ENCODE results near the gene COA5. TPM values are rescaled to one million over a fixed set of nuclear protein-coding genes. Genes with fewer than 3 reads are reported as not detected.

Gene COA5
- total and polyA plus RNA-seq, 7 donors = 22.5 to 58.5 (median 33.2) TPM

- DNase-seq = no peak
- H3K4me1 ChIP-seq = no peaks in the 10 kb centered on the region
- H3K36me3 ChIP-seq (ENCODE audit: insufficient read depth in 1 of 2, low read depth in 1 of 2) = peaks cover 2 to 89% of the 10 kb centered on the region in 2 donors
- no peak for ATAC-seq
- no peaks in the 10 kb centered on the region for H3K27me3 ChIP-seq (ENCODE audit: insufficient read depth in 3 of 3, low read length in 2 of 3)
- H3K4me3 ChIP-seq = no peak overlapping the region
- intact Hi-C loops (cut with DNase I) = loop anchor here in 1 of 2 donors (5.0 kb wide), 1 partner anchor 32 kb away; no protein-coding TSS in a partner anchor
- no peaks in the 10 kb centered on the region for H3K9me3 ChIP-seq
- WGBS, 3 donors = 88 to 94% (median 92%) methylated on average over 13 of the region's 13 CpGs
- TF ChIP-seq, protein P1, sequence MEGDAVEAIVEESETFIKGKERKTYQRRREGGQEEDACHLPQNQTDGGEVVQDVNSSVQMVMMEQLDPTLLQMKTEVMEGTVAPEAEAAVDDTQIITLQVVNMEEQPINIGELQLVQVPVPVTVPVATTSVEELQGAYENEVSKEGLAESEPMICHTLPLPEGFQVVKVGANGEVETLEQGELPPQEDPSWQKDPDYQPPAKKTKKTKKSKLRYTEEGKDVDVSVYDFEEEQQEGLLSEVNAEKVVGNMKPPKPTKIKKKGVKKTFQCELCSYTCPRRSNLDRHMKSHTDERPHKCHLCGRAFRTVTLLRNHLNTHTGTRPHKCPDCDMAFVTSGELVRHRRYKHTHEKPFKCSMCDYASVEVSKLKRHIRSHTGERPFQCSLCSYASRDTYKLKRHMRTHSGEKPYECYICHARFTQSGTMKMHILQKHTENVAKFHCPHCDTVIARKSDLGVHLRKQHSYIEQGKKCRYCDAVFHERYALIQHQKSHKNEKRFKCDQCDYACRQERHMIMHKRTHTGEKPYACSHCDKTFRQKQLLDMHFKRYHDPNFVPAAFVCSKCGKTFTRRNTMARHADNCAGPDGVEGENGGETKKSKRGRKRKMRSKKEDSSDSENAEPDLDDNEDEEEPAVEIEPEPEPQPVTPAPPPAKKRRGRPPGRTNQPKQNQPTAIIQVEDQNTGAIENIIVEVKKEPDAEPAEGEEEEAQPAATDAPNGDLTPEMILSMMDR (IDR thresholded peaks at IDR 0.05) = no peak
- H3K27ac ChIP-seq = no peak overlapping the region
These were observed 38.4 kb downstream of the COA5 start for GRCh38 chr2:98569915-98570314.

- ATAC-seq (peak in 3 of 4 donors; percentile 44 to 63 (median 56)), DNase-seq (peak in 1 of 2 donors; percentile 39)
- peaks cover 2 to 89% of the 10 kb centered on the region in 2 donors for H3K36me3 ChIP-seq (ENCODE audit: insufficient read depth in 1 of 2, low read depth in 1 of 2)
- H3K9me3 ChIP-seq = no peaks in the 10 kb centered on the region
- H3K4me3 ChIP-seq = no peak overlapping the region
- H3K4me1 ChIP-seq = no peaks in the 10 kb centered on the region
- 68 to 73% (median 71%) methylated on average over 19 of the region's 19 CpGs for WGBS, 3 donors
- TF ChIP-seq, protein P1 (IDR thresholded peaks at IDR 0.05) = peak; percentile 75
- H3K27ac ChIP-seq = no peak overlapping the region
- intact Hi-C loops (cut with DNase I) = loop anchor here in 1 of 2 donors (5.0 kb wide), 1 partner anchor 33 kb away; no protein-coding TSS in a partner anchor
- no peaks in the 10 kb centered on the region for H3K27me3 ChIP-seq (ENCODE audit: insufficient read depth in 3 of 3, low read length in 2 of 3)
These were observed 39.0 kb downstream of the COA5 start for GRCh38 chr2:98569197-98569793.

GRCh38 chr2:98568161-98568956 is 40.0 kb downstream of the COA5 start:
- TF ChIP-seq, protein P1 (IDR thresholded peaks at IDR 0.05) = no peak
- Histone ChIP-seq H3K4me1 (no peaks in the 10 kb centered on the region), H3K27ac (no peak overlapping the region), H3K36me3 (ENCODE audit: insufficient read depth in 1 of 2, low read depth in 1 of 2) (peaks cover 2 to 89% of the 10 kb centered on the region in 2 donors), H3K4me3 (no peak overlapping the region), H3K9me3 (no peaks in the 10 kb centered on the region), H3K27me3 (ENCODE audit: insufficient read depth in 3 of 3, low read length in 2 of 3) (no peaks in the 10 kb centered on the region)
- intact Hi-C loops (cut with DNase I) = loop anchor here in 1 of 2 donors (5.0 kb wide), 1 partner anchor 34 kb away; no protein-coding TSS in a partner anchor
- DNase-seq = no peak
- 91 to 94% (median 94%) methylated on average over 11 of the region's 11 CpGs for WGBS, 3 donors
- no peak for ATAC-seq

GRCh38 chr2:98565941-98566340 is 42.4 kb downstream of the COA5 start:
- no peaks in the 10 kb centered on the region for H3K9me3 ChIP-seq

More at GRCh38 chr2:98565941-98566340, 42.4 kb downstream of the COA5 start:
- Histone ChIP-seq H3K4me3 (no peak overlapping the region), H3K27ac (no peak overlapping the region), H3K4me1 (no peaks in the 10 kb centered on the region), H3K36me3 (ENCODE audit: insufficient read depth in 1 of 2, low read depth in 1 of 2) (peaks cover 0 to 73% of the 10 kb centered on the region in 2 donors), H3K27me3 (ENCODE audit: insufficient read depth in 3 of 3, low read length in 2 of 3) (no peaks in the 10 kb centered on the region)
- ATAC-seq (no peak), DNase-seq (no peak)
- intact Hi-C loops (cut with DNase I) = loop anchor here in 1 of 2 donors (5.0 kb wide), 1 partner anchor 36 kb away; no protein-coding TSS in a partner anchor
- TF ChIP-seq, protein P1 (IDR thresholded peaks at IDR 0.05) = no peak
- 94% methylated on average over 19 of the region's 19 CpGs for WGBS, 3 donors

Measured in psoas muscle (tissue), 8 donors.